ENCODE data around the gene PHC2. TPM values are rescaled to one million over a fixed set of nuclear protein-coding genes. Genes with fewer than 3 reads are reported as not detected.

PHC2 gene
- total RNA-seq, 1 donor from 2014 or later: 105 TPM

DNA sequence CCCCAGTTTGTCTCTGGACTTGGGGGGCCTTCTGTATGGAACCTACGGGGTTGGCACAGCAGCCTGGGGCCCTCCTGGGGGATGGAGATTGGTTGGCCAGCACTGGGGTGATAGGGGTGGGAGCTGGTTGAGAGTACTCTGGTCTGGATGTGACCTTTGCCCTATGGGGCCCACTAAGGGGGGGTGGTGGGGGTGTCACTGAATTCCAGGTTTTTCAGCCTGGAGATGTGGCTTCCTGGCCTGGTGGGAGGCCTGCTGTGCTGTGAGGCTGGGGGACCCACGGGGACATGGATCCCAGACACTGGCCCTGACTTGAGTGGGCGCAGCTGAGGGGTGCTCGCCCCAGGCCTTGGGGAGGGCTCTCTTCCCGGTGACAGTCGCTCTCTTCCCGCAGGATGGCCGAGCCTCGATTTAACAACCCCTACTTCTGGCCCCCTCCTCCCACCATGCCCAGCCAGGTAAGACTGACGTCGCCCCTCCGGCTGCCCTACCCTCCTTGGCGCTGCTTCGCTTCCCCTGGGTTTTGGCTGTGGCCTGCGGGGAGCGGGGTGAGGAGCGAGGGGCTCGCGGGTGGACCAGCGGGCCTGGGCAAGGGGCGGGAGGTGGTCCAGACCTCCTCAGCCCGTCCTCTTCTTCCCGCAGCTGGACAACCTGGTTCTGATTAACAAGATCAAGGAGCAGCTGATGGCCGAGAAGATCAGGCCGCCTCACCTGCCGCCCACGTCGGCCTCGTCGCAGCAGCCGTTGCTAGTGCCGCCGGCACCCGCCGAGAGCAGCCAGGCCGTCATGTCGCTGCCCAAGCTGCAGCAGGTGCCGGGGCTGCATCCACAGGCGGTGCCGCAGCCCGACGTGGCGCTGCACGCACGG lies 155.0 kb downstream of the PHC2 start:
- H3K4me1 ChIP-seq: peaks cover 3% of the 10 kb centered on the region
- ATAC-seq (no peak), DNase-seq (no peak)
- H3K36me3 ChIP-seq: peaks cover 55% of the 10 kb centered on the region
- no peaks in the 10 kb centered on the region for H3K27me3 ChIP-seq (ENCODE audit: low read depth)
- H3K9me3 ChIP-seq: no peaks in the 10 kb centered on the region
- intact Hi-C loops (cut with DNase I): no loop called here
- H3K27ac ChIP-seq: no peak overlapping the region
- no peak for TF ChIP-seq CTCF (IDR thresholded peaks at IDR 0.05)
- H3K4me3 ChIP-seq: no peak overlapping the region

- intact Hi-C loops (cut with DNase I): no loop called here
- no peak overlapping the region for H3K27ac ChIP-seq
- H3K4me1 ChIP-seq: peaks cover 3% of the 10 kb centered on the region
- no peak for DNase-seq
- H3K4me3 ChIP-seq: no peak overlapping the region
- no peaks in the 10 kb centered on the region for H3K27me3 ChIP-seq (ENCODE audit: low read depth)
- no peaks in the 10 kb centered on the region for H3K9me3 ChIP-seq
- TF ChIP-seq CTCF (IDR thresholded peaks at IDR 0.05): no peak
- no peak for ATAC-seq
- peaks cover 51% of the 10 kb centered on the region for H3K36me3 ChIP-seq
Observed at GRCh38 chr1:33275195-33275594, 155.7 kb downstream of the PHC2 start.

DNA sequence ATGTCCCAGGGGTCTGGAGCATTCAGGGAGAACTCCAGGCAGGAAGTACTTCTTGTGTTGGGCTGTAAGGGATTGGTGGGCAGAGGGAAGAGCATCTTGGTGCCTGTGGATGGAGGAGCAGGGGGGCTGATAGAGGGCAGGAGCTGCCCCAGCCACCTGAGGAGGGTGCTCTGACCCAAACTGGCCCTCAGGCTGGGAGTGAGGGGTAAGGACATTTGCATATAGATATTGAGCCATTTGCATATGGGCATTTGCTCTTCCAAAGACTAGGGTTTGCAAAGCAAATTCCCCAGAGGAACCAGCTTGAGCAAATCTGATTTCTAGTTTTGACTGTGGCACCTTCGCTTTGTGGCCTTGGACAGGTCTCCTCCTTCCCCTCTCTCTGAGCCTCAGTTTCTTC lies 156.4 kb downstream of the PHC2 start:
- Histone ChIP-seq H3K9me3 (no peaks in the 10 kb centered on the region), H3K27me3 (ENCODE audit: low read depth) (no peaks in the 10 kb centered on the region), H3K4me3 (no peak overlapping the region), H3K27ac (no peak overlapping the region), H3K36me3 (peaks cover 51% of the 10 kb centered on the region), H3K4me1 (peaks cover 7% of the 10 kb centered on the region)
- intact Hi-C loops (cut with DNase I): no loop called here
- ATAC-seq (no peak), DNase-seq (no peak)
- no peak for TF ChIP-seq CTCF (IDR thresholded peaks at IDR 0.05)

DNA sequence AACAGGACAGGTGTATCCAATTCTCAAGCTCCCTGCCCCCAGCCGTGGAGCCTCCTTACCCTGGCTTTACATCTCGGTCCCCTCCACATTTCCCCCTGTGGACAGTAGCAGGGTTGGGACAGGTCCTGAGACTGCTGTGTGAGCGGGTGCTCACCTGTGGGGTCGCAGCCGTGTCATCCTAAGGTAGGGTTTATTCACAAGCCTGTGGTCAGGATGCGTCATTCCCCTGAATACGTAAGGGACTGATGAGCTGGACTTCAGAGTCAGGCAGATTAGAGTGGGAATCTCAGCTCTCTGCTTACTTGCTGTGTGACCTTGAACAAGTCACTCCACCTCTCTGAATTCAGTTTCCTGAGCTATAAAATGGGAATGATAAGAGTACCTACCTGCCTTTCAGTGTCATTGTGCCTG lies 156.9 kb downstream of the PHC2 start:
- Histone ChIP-seq H3K27me3 (ENCODE audit: low read depth) (no peaks in the 10 kb centered on the region), H3K9me3 (no peaks in the 10 kb centered on the region), H3K36me3 (peaks cover 51% of the 10 kb centered on the region), H3K4me1 (peaks cover 12% of the 10 kb centered on the region), H3K27ac (no peak overlapping the region), H3K4me3 (no peak overlapping the region)
- DNase-seq (no peak), ATAC-seq (no peak)
- intact Hi-C loops (cut with DNase I): no loop called here
- no peak for TF ChIP-seq CTCF (IDR thresholded peaks at IDR 0.05)

Small RNA genes lying within 50 kb of the gene (microRNA-seq; reads per million reads assigned to microRNA genes)
- gene MIR3605 (ENCODE audit: borderline number of aligned reads): 29.7 reads per million, percentile 35 among the genes with 10 or more reads in this experiment

Other genes starting within 250 kb of the PHC2 start
- gene TRIM62, start 249.1 kb downstream of the PHC2 start, total RNA-seq: 6.5 TPM
- gene ZNF362, start 174.6 kb downstream of the PHC2 start, total RNA-seq: 30.7 TPM
- not detected for gene A3GALT2, start 110.0 kb downstream of the PHC2 start, total RNA-seq
- gene ZSCAN20, start 41.5 kb upstream of the PHC2 start, total RNA-seq: 5.2 TPM